C4-2B (cell line): ENCODE data around the gene USP6.

ENCODE experiments used
- CTCF ChIP-seq: fragments of 450-650 bp; conservative IDR thresholded peaks from 2 replicates; pipeline ENCODE4 v1.5.1; 2017; ENCODE audit warnings: mild to moderate bottlenecking
- ZFX ChIP-seq: fragments of 450-650 bp; IDR thresholded peaks from 2 replicates; pipeline ENCODE4 v1.6.1; 2017

- no peak for TF ChIP-seq ZFX
- no peak for TF ChIP-seq CTCF
Observed at GRCh38 chr17:5100832-5101231, 15.0 kb upstream of the USP6 start.
